ENCODE results near the gene GABRP. TPM values are rescaled to one million over a fixed set of nuclear protein-coding genes. Genes with fewer than 3 reads are reported as not detected.

The GABRP gene
- total and polyA plus RNA-seq, 2 donors (not counting 3 experiments of a cell fraction or from before 2014, with no cell fraction given), result 0.66 to 3.0 TPM

- H3K9me1 ChIP-seq (replicated peaks; ENCODE audit: control insufficient read depth, extremely low read depth, insufficient read depth, low read length), result no peaks in the 10 kb centered on the region
- no peak for TF ChIP-seq EZH2 (IDR thresholded peaks at IDR 0.05; ENCODE audit: borderline replicate concordance, low read depth, low read length, severe bottlenecking)
- TF ChIP-seq POLR2AphosphoS5 (IDR thresholded peaks at IDR 0.05; ENCODE audit: insufficient read depth, low read depth, low read length), result no peak
- dilution Hi-C loops (cut with MboI; ENCODE audit: extremely low pct_ligation_motif_present, low sequenced_read_pairs) (no loop called here), intact Hi-C loops (cut with micrococcal nuclease) (loop anchor here (10.0 kb wide), 1 partner anchor 454 kb away; no protein-coding TSS in a partner anchor)
- no peak overlapping the region for H3K9ac ChIP-seq (replicated peaks; ENCODE audit: extremely low read depth, insufficient read depth, low read length)
- no peak overlapping the region for H2AFZ ChIP-seq (ENCODE audit: low read depth, low read length)
- POLR2A ChIA-PET, result no interaction called here
- H3K36me3 ChIP-seq (ENCODE audit: control insufficient read depth in 2 of 2, extremely low read depth in 1 of 2, insufficient read depth in 2 of 2, low read length in 2 of 2), result no peaks in the 10 kb centered on the region
- H3K27me3 ChIP-seq (ENCODE audit: control insufficient read depth in 2 of 2, insufficient read depth in 2 of 2, low read length in 2 of 2), result no peaks in the 10 kb centered on the region
- H3K9me3 ChIP-seq (replicated peaks; ENCODE audit: control insufficient read depth, insufficient read depth, low read length), result peaks cover 6% of the 10 kb centered on the region
- H3K4me3 ChIP-seq (replicated peaks in 1 of 3; ENCODE audit: insufficient read depth in 1 of 3, low read depth in 1 of 3, low read length in 3 of 3), result peak overlapping the region in 1 of 3 experiments; percentile 90
- no peak for FAIRE-seq
- H3K27ac ChIP-seq (ENCODE audit: insufficient read depth, low read depth, low read length), result no peak overlapping the region
- CTCF ChIA-PET, result no interaction called here
- peak; percentile 21 for DNase-seq (ENCODE audit: low read depth, low spot score)
- no peak overlapping the region for H3K4me2 ChIP-seq (ENCODE audit: insufficient read depth, low read length)
- H3K4me1 ChIP-seq (ENCODE audit: control insufficient read depth, extremely low read depth, insufficient read depth, low read length), result peaks cover 5% of the 10 kb centered on the region
- no TSS peak for BruUV-seq (replicated peaks)
- no peaks in the 10 kb centered on the region for H4K20me1 ChIP-seq (replicated peaks; ENCODE audit: control insufficient read depth, extremely low read depth, insufficient read depth, low read length)
- peaks cover 25% of the 10 kb centered on the region for H3K79me2 ChIP-seq (ENCODE audit: control insufficient read depth, insufficient read depth, low read length)
These were observed 77.5 kb downstream of the GABRP start for GRCh38 chr5:170860818-170861666.

- peaks cover 6% of the 10 kb centered on the region for H3K9me3 ChIP-seq (replicated peaks; ENCODE audit: control insufficient read depth, insufficient read depth, low read length)
- H3K4me2 ChIP-seq (ENCODE audit: insufficient read depth, low read length), result no peak overlapping the region
- DNase-seq (ENCODE audit: low read depth, low spot score) (no peak), FAIRE-seq (peak; percentile 70)
- no peak overlapping the region for H3K27ac ChIP-seq (ENCODE audit: insufficient read depth, low read depth, low read length)
- peaks cover 5% of the 10 kb centered on the region for H3K4me1 ChIP-seq (ENCODE audit: control insufficient read depth, extremely low read depth, insufficient read depth, low read length)
- POLR2A ChIA-PET, result no interaction called here
- BruUV-seq (replicated peaks), result no TSS peak
- dilution Hi-C loops (cut with MboI; ENCODE audit: extremely low pct_ligation_motif_present, low sequenced_read_pairs) (no loop called here), intact Hi-C loops (cut with micrococcal nuclease) (loop anchor here (10.0 kb wide), 1 partner anchor 453 kb away; no protein-coding TSS in a partner anchor)
- H3K27me3 ChIP-seq (ENCODE audit: control insufficient read depth in 2 of 2, insufficient read depth in 2 of 2, low read length in 2 of 2), result no peaks in the 10 kb centered on the region
- peak overlapping the region; percentile 55 for H2AFZ ChIP-seq (ENCODE audit: low read depth, low read length)
- peak overlapping the region; percentile 60 for H3K9ac ChIP-seq (replicated peaks; ENCODE audit: extremely low read depth, insufficient read depth, low read length)
- TF ChIP-seq GATA2 (IDR thresholded peaks at IDR 0.05; ENCODE audit: insufficient read depth, insufficient read length, low read depth, low read length), result no peak
- no peak for TF ChIP-seq EZH2 (IDR thresholded peaks at IDR 0.05; ENCODE audit: borderline replicate concordance, low read depth, low read length, severe bottlenecking)
- CTCF ChIA-PET, result interaction anchor here (1.2 to 1.6 kb wide), 2 partner anchors 33 to 56 kb away, joined by 3 to 5 read pairs; no protein-coding TSS in a partner anchor
- H4K20me1 ChIP-seq (replicated peaks; ENCODE audit: control insufficient read depth, extremely low read depth, insufficient read depth, low read length), result no peaks in the 10 kb centered on the region
- H3K9me1 ChIP-seq (replicated peaks; ENCODE audit: control insufficient read depth, extremely low read depth, insufficient read depth, low read length), result no peaks in the 10 kb centered on the region
- H3K36me3 ChIP-seq (ENCODE audit: control insufficient read depth in 2 of 2, extremely low read depth in 1 of 2, insufficient read depth in 2 of 2, low read length in 2 of 2), result no peaks in the 10 kb centered on the region
- H3K79me2 ChIP-seq (ENCODE audit: control insufficient read depth, insufficient read depth, low read length), result peaks cover 25% of the 10 kb centered on the region
- peak overlapping the region in 1 of 3 experiments; percentile 90 for H3K4me3 ChIP-seq (replicated peaks in 1 of 3; ENCODE audit: insufficient read depth in 1 of 3, low read depth in 1 of 3, low read length in 3 of 3)
These were observed 78.1 kb downstream of the GABRP start for GRCh38 chr5:170861667-170861916.

Measured in endothelial cell of umbilical vein (primary cell).